NCI-H446 treated with DMSO at 0.1 percent for 48 hours (cell line): ENCODE results near the gene ATP8B1.
"Not testable (repeated sequence)": the region's sequence is repeated elsewhere in the genome, so short reads cannot be mapped to it uniquely, and the experiment has no call there.

Source experiments
- DNase-seq: peaks from one replicate; lab custom pipeline; 2025; lab: John Stamatoyannopoulos, UW

Gene ATP8B1

DNA sequence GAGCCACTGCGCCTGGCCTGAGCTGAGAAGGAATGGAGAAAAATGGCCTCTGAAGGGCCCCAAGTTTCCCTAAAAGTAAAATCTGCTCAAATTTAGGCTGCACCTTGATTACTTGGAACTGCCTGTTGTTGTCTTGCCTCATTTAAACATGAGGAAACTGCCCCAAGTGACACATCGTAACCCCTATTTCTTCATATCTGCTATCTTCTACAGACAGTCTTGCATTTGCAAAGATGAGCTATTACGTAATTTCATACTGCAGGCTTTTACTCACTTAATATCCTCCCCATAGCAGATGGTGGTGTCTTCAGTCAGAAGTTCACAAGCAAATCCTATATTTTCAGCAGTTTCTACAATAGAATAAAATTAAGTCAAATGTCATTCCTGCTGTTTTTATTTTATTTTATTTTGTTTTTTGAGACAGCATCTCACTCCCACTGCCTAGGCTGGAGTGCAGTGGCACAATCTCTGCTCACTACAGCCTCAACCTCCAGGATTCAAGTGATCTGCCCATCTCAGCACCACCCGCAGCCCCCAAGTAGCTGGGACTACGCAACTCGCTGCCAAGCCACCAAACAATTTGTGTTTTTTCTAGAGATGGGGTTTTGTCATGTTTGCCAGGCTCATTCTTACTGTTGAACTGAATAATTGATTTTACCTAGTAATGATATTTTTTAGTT is 136.2 kb downstream of the ATP8B1 start:
- no peak for DNase-seq

DNA sequence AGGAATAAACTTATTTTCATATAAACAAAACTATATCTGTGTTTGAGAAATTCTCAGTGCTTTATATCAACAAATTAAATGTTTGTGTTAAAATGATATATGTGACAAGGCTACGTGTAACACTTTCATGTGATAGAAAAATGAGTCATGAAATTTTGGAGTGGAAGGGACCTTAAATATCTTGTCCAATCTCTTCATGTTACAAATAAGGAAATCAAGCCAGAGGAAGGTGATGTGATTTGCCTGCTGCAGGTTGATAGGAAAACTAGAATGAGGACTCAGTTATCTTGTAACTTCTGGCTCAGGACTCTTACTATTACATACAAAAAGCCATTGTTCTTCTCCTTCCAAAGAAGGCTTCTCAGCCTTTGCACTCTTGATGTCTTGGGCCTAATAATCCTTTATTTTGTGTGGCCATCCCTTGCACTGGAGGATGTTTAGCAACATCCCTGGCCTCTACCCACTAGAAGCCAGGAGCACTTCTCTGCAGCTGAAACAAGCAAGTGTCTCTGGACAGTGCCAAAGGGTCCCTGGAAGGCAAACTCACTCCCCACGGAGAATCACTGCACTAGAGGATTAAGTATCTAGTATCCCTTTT is 138.4 kb downstream of the ATP8B1 start:
- DNase-seq: no peak

GRCh38 chr18:57660961-57661360 is 142.2 kb downstream of the ATP8B1 start:
- no peak for DNase-seq

DNA sequence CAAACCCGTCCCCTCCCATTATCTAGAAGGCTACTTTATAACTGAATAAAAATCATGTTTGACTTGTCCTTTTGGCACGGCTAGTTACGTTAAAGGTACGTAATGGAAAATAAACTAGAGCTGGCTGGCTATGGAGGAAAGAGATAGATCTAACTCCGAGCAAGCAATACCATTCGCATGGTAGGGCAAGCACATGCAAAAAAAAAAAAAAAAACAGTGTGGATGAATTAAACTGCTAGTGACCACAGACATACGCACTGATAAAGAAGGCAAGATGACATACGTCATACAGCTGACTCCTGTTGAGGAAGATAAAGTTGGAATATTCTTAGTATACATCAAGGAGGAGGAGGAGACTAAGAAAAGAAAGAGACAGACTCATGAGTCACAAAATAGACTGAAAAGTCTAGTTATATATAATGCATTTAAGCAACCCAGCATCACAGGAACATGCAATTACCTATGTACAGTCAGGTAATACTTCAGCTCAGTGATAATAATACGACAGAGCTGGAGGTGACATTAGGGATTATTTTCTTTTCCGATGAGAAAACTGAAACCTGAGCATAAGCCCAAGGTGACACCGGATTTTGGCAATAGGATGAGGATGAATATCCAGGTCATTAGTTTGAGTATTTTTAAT is 143.5 kb downstream of the ATP8B1 start:
- DNase-seq: no peak

DNA sequence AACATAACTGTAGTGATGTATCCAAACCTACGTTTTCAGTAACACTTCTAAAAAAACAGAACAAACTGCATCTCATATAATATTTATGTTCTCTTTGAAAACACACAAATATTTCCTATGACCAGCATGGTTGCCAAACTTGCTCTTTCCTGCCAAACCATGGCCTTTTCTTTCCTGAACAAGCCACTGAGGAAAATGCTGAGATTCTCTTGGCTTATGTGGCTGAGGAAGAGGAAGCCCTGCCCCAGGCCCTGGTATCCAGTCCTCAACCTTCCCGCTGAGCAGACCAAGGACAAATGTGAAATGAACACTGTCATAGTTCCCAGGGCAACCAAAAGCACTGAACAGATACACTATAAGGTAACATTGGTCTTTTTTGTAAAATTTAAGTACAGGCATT is 145.6 kb downstream of the ATP8B1 start:
- DNase-seq: no peak

GRCh38 chr18:57655740-57656139 is 147.4 kb downstream of the ATP8B1 start:
- DNase-seq: no peak

DNA sequence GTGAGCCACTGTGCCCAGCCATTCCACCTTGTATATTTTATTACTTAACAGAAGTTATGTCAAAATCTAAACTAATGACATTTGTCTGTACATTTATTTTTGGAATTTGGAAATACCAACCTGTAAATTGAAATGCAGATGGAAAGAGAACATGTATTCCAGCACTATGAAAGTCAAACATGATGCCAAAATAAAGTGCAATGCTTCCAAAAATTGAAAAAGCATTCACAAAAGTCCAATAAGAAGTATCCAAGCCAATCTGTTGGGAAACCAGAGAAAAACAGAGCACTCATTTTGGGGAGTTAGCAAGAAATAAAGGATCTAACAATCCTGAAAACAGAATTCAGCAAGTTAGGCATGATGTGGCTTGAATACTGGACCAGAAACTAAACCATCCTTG is 151.2 kb downstream of the ATP8B1 start:
- DNase-seq: no peak

GRCh38 chr18:57649556-57650500 is 153.3 kb downstream of the ATP8B1 start:
- DNase-seq: no peak

GRCh38 chr18:57648414-57648813 is 154.7 kb downstream of the ATP8B1 start:
- no peak for DNase-seq

GRCh38 chr18:57644540-57644939 is 158.6 kb downstream of the ATP8B1 start:
- no peak for DNase-seq

DNA sequence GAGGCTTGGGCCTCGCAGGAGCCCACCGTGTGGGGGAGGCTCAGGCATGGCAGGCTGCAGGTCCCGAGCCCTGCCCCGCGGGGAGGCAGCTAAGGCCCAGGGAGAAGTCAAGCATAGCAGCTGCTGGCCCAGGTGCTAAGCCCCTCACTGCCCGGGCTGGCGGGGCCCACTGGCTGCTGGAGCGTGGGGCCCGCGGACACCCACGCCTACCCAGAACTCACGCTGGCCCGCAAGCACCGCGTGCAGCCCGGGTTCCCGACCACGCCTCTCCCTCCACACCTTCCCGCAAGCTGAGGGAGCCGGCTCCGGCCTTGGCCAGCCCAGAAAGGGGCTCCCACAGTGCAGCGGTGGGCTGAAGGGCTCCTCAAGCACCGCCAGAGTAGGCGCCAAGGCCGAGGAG is 159.4 kb downstream of the ATP8B1 start:
- not testable (repeated sequence) for DNase-seq

GRCh38 chr18:57642462-57642861 is 160.7 kb downstream of the ATP8B1 start:
- not testable (repeated sequence) for DNase-seq

DNA sequence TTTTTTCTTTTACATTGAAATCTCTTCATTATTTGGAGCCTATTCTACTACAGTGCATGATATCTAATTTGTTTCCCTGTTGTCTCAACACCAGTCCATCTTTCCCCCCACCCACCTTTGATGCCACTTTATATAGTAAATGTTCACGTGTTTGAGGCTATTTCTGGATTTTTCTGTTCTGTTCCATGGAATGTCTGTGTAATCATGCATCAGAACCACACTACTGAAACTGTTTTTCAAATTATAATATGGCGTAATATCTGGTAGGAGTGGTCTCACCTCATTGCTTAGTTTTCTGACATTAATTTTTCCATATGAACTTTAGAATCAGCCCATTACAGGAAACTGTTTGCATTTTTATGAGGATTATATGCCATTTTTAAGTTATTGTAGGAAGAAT is 162.4 kb downstream of the ATP8B1 start:
- no peak for DNase-seq

DNA sequence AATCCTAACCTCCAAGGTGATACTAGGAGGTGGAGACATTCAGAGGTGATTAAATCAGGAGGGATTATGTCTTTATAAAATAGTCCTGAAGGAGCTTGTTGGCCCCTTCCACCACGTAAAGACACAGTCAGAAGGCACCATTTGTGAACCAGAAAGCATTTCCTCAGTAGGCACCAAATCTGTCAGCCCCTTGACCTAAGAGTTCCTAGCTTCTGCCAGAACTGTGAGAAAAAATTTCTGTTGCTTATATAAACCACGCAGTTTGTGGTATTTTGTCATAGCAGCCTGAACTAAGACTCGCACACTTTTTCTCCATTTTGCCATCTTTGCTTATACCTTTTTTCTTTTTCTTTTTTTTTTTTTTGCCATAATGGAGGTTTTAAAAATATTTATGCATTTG is 162.9 kb downstream of the ATP8B1 start:
- DNase-seq: no peak

DNA sequence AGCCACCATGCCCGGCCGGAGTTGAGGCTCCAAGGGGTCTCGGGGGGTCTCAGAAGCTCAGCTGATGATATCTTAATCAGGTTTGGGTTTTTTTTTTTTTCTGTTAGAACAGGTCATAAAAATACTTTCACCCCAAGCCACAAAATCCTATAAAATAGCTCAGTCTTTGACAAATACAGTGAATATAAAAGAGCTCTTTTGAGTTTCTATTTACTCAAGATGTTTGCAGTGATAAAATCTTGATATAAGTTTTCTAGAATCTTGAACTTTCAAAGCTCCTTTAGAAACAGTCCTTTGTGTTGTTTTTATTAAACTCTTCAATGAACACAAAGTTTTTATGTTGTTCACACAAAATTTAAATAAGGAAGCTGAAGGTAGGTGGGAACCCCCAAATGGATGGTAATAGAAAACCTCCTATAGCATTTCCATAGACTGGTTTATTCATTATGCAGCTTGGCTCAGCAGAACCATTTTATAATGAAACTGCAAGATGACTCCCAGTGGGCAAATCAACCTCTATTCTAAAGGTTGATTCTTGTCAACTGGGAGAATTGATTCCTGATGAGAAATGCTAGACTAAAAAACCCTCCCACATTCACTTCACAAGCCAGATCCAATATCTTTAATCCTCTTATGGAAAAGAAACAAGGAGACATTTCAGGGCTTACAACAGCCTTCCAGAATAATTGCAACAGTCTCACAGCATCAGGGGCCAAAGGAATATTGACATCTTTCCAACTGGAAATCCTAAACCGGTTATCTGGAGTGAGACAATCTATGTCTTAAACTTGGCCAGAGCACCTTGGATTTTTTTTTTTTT is 167.9 kb downstream of the ATP8B1 start:
- DNase-seq: no peak

DNA sequence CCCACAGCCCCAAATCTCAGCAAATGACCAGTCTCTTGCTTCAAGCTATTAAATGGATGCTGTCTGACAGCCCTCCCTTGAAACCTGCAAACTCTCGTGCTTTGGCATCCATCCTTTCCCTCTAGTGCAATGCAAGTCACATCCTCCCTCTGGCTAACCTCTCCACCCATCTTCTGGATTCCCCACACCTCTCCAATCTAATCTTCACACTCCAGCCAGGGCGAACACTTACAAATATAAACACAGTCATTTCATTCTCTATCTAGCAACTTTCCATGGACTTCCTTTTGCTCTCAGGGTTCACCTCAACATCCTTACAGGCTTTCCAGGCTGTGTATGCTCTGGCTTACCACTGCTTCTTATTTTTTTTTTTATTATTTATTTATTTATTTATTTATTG is 171.4 kb downstream of the ATP8B1 start:
- DNase-seq: no peak

DNA sequence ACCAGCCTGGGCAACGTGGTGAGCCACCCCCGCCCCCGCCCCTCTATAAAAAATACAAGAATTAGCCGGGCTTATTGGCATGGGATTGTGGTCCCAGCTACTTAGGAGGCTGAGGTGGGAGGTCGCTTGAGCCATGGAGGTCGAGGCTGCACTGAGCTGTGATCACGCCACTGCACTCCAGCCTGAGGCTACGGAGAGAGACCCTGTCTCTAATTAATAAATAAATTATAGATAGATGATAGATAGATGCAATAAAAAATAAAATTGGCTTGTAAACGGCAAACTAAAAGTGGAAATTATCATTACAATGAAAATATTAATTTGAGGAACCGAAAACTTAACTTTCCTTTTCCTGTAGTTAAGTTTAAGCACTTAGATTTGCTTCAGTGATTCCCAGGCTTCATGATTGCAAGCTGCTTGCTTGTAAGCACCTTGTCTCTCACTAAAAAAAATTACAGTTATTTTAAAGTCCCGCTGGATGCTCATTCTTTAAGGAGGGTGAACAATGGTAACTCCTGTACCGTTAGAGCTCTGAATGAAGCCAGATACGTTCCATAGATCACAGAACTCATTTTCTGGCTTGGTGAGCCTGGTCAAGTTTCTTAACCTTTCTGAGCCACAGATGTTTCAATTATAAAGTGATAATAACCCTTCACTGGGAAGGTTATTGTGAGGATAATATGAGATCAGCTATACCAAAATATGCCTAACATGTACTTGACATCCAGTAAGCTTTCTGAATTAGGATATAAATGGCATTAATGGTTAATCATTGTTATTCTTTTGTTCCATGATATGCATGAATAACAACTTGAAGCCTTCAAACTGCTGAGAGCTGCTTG is 172.1 kb downstream of the ATP8B1 start:
- DNase-seq: no peak

- peak; percentile 78 for DNase-seq
These were observed 172.9 kb downstream of the ATP8B1 start for GRCh38 chr18:57630002-57630753.

DNA sequence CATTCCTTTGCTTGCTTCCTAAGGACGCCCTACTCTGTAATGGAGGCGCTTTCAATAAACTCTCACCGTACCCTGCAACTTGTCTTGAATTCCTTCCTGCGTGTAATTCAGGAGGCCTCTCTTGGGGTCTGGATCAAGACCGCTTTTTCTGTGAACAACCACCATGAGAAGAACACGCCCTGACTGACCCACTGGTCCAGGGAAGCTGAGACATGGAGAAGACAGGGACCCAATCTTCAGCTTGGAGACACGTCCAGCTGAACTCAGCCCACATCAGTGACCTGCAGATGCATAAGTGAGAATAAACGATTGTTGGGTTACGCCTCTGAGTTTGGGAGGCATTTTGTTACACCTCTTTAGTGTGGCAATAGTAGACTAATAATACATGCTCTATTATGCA is 173.7 kb downstream of the ATP8B1 start:
- DNase-seq: no peak

DNA sequence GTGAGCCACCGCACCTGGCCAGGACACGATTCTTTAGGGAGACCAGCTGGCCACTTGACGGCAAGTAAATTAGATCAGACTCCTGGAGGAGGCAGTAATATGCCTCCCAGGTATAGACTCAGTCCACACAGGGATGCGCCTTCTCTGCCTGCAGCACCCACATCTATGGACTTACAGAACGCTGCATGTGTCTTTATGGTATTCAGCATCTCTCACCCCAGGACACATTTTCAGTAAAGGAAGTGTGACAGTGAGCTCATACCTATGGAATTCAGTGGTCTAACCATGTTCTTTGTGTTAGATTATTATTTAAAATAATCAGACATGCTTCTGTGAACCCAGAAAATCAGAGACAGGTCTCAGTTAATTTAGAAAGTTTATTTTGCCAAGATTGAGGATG is 175.6 kb downstream of the ATP8B1 start:
- no peak for DNase-seq
